ENCODE data around the gene TEDC2.

The TEDC2 gene

DNA sequence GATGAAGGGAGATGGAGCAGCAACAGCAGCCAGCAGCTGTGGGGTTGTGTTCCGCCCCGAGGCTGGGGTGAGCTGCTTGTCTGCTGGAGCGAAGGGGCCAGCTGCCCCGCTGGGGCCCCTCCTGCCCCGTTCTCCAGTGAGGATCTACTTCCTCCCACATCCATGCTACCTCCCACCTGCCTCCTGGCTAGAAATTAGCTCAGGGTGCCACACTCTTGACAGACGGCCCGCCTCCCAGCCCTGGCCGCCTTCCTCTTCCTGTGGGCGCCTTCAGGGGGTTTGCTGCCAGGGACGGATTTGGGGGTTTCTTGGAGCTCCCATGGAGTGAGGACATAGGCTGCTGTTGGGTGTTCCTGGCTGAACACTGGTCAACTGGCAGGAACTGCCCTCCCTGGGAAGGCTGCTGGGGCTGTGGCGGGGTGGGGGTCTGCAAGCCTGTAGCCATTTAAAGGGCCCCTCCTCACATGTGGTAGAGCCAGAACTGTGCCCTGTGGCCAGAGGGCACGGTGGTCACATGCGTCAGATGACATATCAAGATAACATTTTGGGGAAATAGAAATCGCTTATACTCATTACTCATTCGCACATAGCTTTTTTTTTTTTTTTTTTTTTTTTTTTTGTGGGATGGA lies 28.1 kb downstream of the TEDC2 start:
- CTCF ChIA-PET = no interaction called here
- H3K27ac ChIP-seq = no peak overlapping the region
- POLR2A ChIA-PET (ENCODE audit: low non-redundant PET) = interaction anchor here (0.6 to 1.1 kb wide), 2 partner anchors 11 to 21 kb away, joined by 8 to 11 read pairs; no protein-coding TSS in a partner anchor
- no peak for DNase-seq (ENCODE audit: low spot score)
- TF ChIP-seq, protein P1, sequence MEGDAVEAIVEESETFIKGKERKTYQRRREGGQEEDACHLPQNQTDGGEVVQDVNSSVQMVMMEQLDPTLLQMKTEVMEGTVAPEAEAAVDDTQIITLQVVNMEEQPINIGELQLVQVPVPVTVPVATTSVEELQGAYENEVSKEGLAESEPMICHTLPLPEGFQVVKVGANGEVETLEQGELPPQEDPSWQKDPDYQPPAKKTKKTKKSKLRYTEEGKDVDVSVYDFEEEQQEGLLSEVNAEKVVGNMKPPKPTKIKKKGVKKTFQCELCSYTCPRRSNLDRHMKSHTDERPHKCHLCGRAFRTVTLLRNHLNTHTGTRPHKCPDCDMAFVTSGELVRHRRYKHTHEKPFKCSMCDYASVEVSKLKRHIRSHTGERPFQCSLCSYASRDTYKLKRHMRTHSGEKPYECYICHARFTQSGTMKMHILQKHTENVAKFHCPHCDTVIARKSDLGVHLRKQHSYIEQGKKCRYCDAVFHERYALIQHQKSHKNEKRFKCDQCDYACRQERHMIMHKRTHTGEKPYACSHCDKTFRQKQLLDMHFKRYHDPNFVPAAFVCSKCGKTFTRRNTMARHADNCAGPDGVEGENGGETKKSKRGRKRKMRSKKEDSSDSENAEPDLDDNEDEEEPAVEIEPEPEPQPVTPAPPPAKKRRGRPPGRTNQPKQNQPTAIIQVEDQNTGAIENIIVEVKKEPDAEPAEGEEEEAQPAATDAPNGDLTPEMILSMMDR (conservative IDR thresholded peaks at IDR 0.05; ENCODE audit: low read depth) = no peak

DNA sequence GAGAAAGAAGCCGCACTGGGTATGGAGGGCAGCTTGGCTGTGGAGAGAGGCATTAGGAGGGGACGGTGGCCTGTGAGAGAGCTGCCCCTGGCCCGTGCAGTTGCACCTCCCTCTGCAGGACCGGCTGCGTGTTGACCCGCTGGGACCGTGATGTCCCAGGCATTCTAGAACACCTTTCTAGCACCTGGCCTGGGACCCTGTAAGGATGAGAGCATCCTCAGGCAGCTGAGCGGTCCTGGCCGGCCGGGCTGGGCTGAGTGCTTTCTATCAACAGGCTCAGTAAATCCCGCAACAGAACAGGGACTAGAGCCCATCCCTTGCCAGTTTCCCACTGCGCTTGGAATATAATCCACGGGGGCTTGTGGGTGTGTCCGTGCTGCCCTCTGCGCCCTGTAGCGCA lies 29.7 kb downstream of the TEDC2 start:
- no peak overlapping the region for H3K27ac ChIP-seq
- TF ChIP-seq, protein P1 (conservative IDR thresholded peaks at IDR 0.05; ENCODE audit: low read depth) = no peak
- no peak for DNase-seq (ENCODE audit: low spot score)
- CTCF ChIA-PET = interaction anchor here (0.5 kb wide), 1 partner anchor 20 kb away, joined by 3 read pairs; no protein-coding TSS in a partner anchor
- POLR2A ChIA-PET (ENCODE audit: low non-redundant PET) = no interaction called here

DNA sequence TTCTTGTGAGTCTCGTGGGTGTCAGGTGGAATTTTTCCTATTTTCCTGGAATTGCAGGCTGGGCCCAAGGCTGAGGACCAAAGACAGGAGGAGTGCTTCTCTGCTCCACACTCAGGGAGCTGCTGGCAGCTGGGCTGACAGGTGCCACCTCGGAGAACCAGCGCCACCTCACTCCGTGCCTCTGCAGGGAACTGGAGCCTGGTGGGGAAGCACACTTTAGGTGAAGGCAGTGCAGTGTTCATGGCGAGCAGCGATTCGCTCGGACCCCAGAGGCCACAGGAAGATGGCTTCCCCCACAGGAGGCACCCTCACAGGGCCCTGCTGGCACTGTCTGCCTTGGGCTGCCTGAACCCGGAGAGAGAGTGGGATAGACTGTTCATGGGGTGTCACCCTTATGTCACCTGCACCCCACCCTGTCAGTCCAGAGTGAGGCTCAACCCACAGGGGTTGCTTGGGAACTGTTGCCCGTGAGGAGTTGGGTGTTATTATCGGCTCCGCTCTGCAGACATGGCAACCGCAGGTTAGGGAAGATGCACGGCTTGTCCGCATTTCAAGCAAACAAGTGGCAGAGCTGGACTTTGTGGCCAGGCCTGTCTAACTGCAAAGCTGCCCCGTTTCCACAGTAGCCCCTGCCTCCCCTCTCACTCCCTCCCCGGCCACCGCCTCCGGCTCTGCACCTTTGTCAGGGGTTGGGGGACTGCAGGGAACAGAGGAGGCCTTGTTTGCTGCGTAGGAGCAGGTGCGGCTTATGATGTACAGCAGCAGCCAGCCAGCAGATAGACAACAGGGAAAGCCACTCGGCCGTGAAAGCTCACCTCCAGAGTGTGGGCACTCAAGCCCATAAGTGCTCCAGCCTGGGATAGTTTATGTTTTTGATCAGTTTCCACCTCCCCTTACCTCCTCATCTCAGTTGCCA lies 30.5 kb downstream of the TEDC2 start:
- ChIA-PET CTCF (no interaction called here), POLR2A (ENCODE audit: low non-redundant PET) (no interaction called here)

DNA sequence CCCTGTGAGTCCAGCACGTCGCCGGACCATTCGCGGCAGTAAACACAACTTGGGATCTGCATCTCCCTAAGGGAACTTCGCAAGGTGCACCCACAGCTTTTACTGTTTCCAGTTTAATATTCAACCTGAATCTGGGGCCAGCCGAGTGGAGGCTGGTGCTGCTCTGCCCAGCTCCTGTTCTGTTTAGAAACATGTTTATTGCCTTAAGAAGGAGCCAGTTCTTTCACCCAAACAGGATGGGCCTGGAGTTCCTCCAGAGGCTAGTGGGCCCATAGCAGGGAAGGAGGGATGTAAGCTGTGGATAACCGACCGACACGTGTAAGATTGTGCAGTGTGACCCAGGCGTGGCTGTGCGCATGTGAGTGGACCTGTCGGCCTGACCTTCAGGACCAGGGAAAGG lies 32.4 kb downstream of the TEDC2 start:
- TF ChIP-seq, protein P1 (conservative IDR thresholded peaks at IDR 0.05; ENCODE audit: low read depth) = no peak

More for the DNA sequence above, 30.5 kb downstream of the TEDC2 start:
- no peak for DNase-seq (ENCODE audit: low spot score)
- H3K27ac ChIP-seq = no peak overlapping the region
- TF ChIP-seq, protein P1 (conservative IDR thresholded peaks at IDR 0.05; ENCODE audit: low read depth) = no peak

DNA sequence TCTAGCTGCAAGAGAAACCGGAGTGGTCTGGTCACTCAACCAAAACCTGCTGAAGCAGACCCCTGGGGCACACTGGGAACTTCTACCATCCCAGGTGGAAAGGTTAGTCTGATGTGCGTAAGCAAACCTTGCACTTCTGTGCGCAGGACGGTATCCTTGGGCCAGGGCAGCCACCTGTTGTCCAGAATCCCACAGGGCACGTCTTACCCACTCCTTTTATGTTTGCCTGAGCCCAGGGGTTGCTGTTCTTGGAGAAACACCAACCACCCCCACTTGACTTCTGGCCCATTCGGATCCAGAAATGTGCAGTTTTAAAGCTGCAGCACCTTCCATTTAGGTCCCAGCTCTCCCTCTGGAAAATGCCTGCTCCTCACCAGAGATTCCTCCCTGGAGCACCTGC lies 33.7 kb downstream of the TEDC2 start:
- no peak overlapping the region for H3K27ac ChIP-seq
- DNase-seq (ENCODE audit: low spot score) = no peak
- POLR2A ChIA-PET (ENCODE audit: low non-redundant PET) = no interaction called here
- TF ChIP-seq, protein P1 (conservative IDR thresholded peaks at IDR 0.05; ENCODE audit: low read depth) = no peak
- CTCF ChIA-PET = interaction anchor here (1.3 kb wide), 1 partner anchor 9 kb away, joined by 3 read pairs; no protein-coding TSS in a partner anchor

More for the DNA sequence above, 32.4 kb downstream of the TEDC2 start:
- no peak for DNase-seq (ENCODE audit: low spot score)
- peak overlapping the region; percentile 8; the same call in 1 of the 2 replicates for H3K27ac ChIP-seq
- ChIA-PET CTCF (no interaction called here), POLR2A (ENCODE audit: low non-redundant PET) (no interaction called here)

DNA sequence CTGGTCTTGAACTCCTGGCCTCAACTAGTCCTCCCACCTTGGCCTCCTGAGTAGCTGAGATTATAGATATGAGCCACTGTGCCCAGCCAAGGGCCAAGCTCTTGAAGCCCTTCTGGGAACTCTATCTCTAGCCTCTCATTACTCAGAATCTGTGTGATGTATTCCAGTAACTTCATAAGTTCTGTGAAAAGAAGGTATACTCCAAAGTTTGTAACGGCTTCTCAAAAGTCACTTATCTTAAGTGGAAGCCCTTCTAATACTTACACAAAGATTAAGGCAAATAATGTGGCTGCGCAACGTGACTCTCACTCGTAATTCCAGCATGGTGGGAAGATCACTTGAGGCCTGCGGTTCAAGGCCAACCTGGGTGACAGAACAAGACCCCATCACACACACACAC lies 34.7 kb downstream of the TEDC2 start:
- no peak overlapping the region; the same call in 1 of the 2 replicates for H3K27ac ChIP-seq
- no peak for DNase-seq (ENCODE audit: low spot score)
- ChIA-PET POLR2A (ENCODE audit: low non-redundant PET) (no interaction called here), CTCF (interaction anchor here (1.3 kb wide), 1 partner anchor 8 kb away, joined by 3 read pairs; no protein-coding TSS in a partner anchor)
- TF ChIP-seq, protein P1 (conservative IDR thresholded peaks at IDR 0.05; ENCODE audit: low read depth) = no peak

Measured in RWPE1 (cell line).